WI38 (cell line): Measurements from ENCODE around the gene PEX16.

Source experiments
- H3K4me3 ChIP-seq: 2 replicates; pipeline ENCODE4 v1.5.1; 2011; ENCODE audit warnings: low read depth, mild to moderate bottlenecking, control low read depth, low read length
- CTCF ChIP-seq: IDR thresholded peaks from 2 replicates; pipeline ENCODE4 v1.5.1; 2012; ENCODE audit warnings: low read depth, mild to moderate bottlenecking, control low read depth, low read length

The PEX16 gene

GRCh38 chr11:45947885-45948284 is 30.2 kb upstream of the PEX16 start:
- TF ChIP-seq CTCF = no peak

GRCh38 chr11:45945397-45945999 is 27.8 kb upstream of the PEX16 start:
- no peak overlapping the region for H3K4me3 ChIP-seq
- no peak for TF ChIP-seq CTCF

More at GRCh38 chr11:45947885-45948284, 30.2 kb upstream of the PEX16 start:
- H3K4me3 ChIP-seq = no peak overlapping the region

DNA sequence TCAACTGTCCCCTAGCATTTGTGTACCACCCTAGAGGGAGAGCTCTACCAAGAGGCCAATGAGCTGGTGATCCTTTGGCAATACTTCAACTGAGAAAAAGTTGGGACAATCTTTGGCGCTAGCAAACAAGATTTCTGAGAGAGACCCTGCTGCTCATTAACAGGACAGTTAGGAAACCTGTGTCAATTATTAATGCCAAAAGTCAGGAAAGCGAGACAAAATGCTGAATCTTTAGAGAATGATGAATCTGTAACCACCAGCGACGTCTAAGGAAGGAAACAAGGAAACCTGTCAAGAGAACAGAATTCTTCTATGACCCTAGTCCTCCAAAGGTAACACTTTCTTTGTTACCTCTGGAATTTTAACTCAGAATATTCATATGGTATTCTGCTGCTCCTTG is 24.7 kb upstream of the PEX16 start:
- no peak overlapping the region for H3K4me3 ChIP-seq
- no peak for TF ChIP-seq CTCF

- no peak for TF ChIP-seq CTCF
- H3K4me3 ChIP-seq = no peak overlapping the region
Observed at GRCh38 chr11:45941285-45941684, 23.6 kb upstream of the PEX16 start.

GRCh38 chr11:45939836-45940235 is 22.2 kb upstream of the PEX16 start:
- H3K4me3 ChIP-seq = no peak overlapping the region
- TF ChIP-seq CTCF = no peak

DNA sequence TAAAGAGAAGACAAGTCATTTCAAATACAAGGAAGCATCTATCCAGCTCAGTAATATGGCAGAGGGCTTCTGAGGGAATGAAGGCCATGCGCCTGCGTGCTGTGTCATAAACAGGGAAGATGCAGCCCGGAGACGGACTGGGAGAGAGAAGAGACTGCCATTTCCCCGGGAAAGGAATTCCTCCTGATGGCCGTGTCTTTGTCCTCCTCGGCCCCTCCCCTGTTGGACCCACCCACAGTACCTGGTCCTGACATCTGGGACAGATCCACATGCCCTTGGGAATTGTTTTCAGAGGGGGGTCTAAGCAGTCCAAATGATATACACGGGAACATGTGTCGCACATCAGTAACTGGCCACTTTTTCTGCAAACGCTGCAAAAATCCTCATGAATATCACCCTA is 20.2 kb upstream of the PEX16 start:
- H3K4me3 ChIP-seq = no peak overlapping the region
- no peak for TF ChIP-seq CTCF

GRCh38 chr11:45936511-45937054 is 18.9 kb upstream of the PEX16 start:
- TF ChIP-seq CTCF = no peak
- H3K4me3 ChIP-seq = no peak overlapping the region
